ENCODE data around the gene OR1L4. TPM values are rescaled to one million over a fixed set of nuclear protein-coding genes. Genes with fewer than 3 reads are reported as not detected.

OR1L4 gene
- total RNA-seq, 4 donors from 2014 or later = not detected

DNA sequence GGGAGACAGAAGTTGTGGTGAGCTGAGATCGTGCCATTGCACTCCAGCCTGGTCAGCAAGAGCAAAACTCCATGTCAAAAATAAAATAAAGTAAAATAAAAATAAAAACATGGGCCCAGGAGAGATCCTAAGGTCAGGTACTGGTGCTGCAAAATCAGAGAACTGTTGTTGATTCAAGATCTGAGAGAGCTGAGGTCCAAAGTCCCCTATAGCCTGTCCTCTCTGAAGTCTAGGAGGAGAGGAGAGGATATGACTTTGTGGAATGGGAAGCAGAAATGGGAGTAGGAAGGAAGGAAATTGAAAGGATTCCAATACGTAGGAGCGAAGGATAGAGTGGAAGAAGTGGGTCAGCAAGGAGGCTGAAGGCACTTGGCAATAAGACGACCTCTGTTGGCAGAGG is 4.6 kb upstream of the OR1L4 start:
- 92 to 100% methylated on average over 1 to 4 of the region's 4 CpGs for WGBS, 2 donors (ENCODE audit: low coverage in 1 of 2)
- H3K36me3 ChIP-seq = no peaks in the 10 kb centered on the region
- TF ChIP-seq EP300 (IDR thresholded peaks at IDR 0.05; ENCODE audit: low read depth) (no peak), POLR2A (IDR thresholded peaks at IDR 0.05) (no peak), POLR2AphosphoS5 (IDR thresholded peaks at IDR 0.05) (no peak)
- TF ChIP-seq, protein P1, sequence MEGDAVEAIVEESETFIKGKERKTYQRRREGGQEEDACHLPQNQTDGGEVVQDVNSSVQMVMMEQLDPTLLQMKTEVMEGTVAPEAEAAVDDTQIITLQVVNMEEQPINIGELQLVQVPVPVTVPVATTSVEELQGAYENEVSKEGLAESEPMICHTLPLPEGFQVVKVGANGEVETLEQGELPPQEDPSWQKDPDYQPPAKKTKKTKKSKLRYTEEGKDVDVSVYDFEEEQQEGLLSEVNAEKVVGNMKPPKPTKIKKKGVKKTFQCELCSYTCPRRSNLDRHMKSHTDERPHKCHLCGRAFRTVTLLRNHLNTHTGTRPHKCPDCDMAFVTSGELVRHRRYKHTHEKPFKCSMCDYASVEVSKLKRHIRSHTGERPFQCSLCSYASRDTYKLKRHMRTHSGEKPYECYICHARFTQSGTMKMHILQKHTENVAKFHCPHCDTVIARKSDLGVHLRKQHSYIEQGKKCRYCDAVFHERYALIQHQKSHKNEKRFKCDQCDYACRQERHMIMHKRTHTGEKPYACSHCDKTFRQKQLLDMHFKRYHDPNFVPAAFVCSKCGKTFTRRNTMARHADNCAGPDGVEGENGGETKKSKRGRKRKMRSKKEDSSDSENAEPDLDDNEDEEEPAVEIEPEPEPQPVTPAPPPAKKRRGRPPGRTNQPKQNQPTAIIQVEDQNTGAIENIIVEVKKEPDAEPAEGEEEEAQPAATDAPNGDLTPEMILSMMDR (IDR thresholded peaks at IDR 0.05) = no peak

DNA sequence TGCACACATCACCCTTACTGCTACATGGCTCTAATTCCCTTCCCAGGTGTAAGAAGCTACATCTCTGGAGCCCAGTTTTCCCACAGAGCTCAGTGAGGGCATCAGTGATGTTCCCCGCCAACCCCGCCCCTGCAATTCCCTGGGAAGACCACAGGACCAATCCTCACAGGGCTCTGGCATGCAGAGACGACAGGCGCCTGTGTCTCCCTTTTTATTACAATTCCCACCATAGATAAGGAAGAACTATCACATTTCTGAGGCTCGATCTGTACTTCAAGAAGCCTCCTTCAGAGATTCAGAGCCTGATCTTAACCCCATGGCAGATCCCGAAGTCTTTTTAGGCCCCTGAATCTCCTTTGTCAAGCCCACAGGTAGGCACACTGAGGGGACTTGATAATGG is 18.2 kb downstream of the OR1L4 start, which contains the start of gene OR1L6:
TSS of gene OR1L6 (plus strand) at position 301 of the 400 bp plus-strand sequence. CDS start 7,545 bp downstream, outside the sequence.
- in situ Hi-C loops (cut with MboI; ENCODE audit: low pct_ligation_motif_present in 1 of 4, low pct_unique_long_range_greater_than_20kb in 1 of 4, low sequenced_read_pairs in 3 of 4) = no loop called here
- H3K4me1 ChIP-seq = no peaks in the 10 kb centered on the region
- TF ChIP-seq POLR2AphosphoS5 (IDR thresholded peaks at IDR 0.05) (no peak), EP300 (IDR thresholded peaks at IDR 0.05; ENCODE audit: low read depth) (no peak), POLR2A (IDR thresholded peaks at IDR 0.05) (no peak)
- TF ChIP-seq, protein P1 (IDR thresholded peaks at IDR 0.05) = no peak
- 79 to 100% methylated on average over 1 to 6 of the region's 6 CpGs for WGBS, 2 donors (ENCODE audit: low coverage in 1 of 2)
- intact Hi-C loops (cut with DNase I; ENCODE audit: low total_unique reads) = no loop called here
- H3K9me3 ChIP-seq = no peaks in the 10 kb centered on the region
- no peaks in the 10 kb centered on the region for H3K36me3 ChIP-seq
- no peak within 1 kb of the TSS for H3K4me3 ChIP-seq
- no peak for DNase-seq
- no peaks in the 10 kb centered on the region for H3K27me3 ChIP-seq
- no peak within 1 kb of the TSS for H3K27ac ChIP-seq

More for the DNA sequence above, 4.6 kb upstream of the OR1L4 start:
- H3K9me3 ChIP-seq = peaks cover 0 to 9% of the 10 kb centered on the region in 2 donors
- in situ Hi-C loops (cut with MboI; ENCODE audit: low pct_ligation_motif_present in 1 of 4, low pct_unique_long_range_greater_than_20kb in 1 of 4, low sequenced_read_pairs in 3 of 4) = no loop called here
- DNase-seq = no peak
- H3K4me3 ChIP-seq = no peak overlapping the region
- no peaks in the 10 kb centered on the region for H3K27me3 ChIP-seq
- H3K27ac ChIP-seq = no peak overlapping the region
- no peaks in the 10 kb centered on the region for H3K4me1 ChIP-seq
- intact Hi-C loops (cut with DNase I; ENCODE audit: low total_unique reads) = no loop called here

DNA sequence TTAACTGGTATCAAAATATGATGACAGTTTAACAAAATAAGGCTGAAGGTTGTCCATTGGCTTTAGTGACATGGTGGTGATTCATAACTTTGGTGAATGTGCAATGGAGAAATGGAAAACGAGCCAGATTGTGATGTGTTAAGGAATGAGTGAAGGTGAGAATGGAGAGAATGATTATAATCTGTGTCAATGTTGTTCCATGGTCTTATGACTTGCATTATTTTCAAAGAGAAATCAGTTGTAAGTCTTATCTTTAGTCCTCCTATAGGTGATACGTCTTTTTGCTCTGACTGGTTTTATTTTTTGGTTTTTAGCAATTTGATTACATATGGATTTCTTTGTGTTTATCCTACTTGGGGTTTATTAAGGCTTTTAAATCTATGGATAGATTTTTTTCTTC is 31.0 kb downstream of the OR1L4 start:
- intact Hi-C loops (cut with DNase I; ENCODE audit: low total_unique reads) = loop anchor here (5.0 kb wide), 1 partner anchor 78 kb away; the partner anchor contains the start of gene OR1L3
- Histone ChIP-seq H3K27me3 (no peaks in the 10 kb centered on the region), H3K27ac (no peak overlapping the region), H3K4me3 (no peak overlapping the region), H3K9me3 (peaks cover 7 to 8% of the 10 kb centered on the region in 2 donors), H3K36me3 (no peaks in the 10 kb centered on the region), H3K4me1 (no peaks in the 10 kb centered on the region)
- in situ Hi-C loops (cut with MboI; ENCODE audit: low pct_ligation_motif_present in 1 of 4, low pct_unique_long_range_greater_than_20kb in 1 of 4, low sequenced_read_pairs in 3 of 4) = no loop called here
- TF ChIP-seq, protein P1 (IDR thresholded peaks at IDR 0.05) = no peak
- TF ChIP-seq POLR2AphosphoS5 (IDR thresholded peaks at IDR 0.05) (no peak), POLR2A (IDR thresholded peaks at IDR 0.05) (no peak), EP300 (IDR thresholded peaks at IDR 0.05; ENCODE audit: low read depth) (no peak)
- no peak for DNase-seq
- 40 to 50% methylated on average over 2 of the region's 2 CpGs for WGBS, 2 donors (ENCODE audit: low coverage in 1 of 2)

DNA sequence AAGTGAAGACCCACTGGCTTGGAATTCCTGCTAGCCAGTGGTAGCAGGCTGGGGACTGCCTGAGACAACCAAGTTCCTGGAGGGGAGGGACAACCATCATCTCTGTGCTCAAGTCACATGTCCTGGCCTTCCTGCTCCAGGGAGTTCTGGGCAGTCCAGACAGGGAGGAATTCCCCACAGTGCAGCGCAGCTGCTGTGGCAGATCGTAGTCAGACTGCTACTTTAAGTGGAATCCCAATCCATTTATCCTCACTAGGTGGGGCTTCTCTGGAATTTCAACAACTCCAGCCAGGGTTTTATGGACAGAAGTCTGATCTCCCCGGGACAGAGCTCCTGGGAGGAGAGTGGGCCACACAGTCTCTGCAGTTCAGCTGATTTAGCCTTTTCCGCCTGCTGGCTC is 44.0 kb downstream of the OR1L4 start:
- Histone ChIP-seq H3K9me3 (peaks cover 0 to 15% of the 10 kb centered on the region in 2 donors), H3K4me3 (no peak overlapping the region), H3K27me3 (no peaks in the 10 kb centered on the region), H3K4me1 (no peaks in the 10 kb centered on the region), H3K36me3 (no peaks in the 10 kb centered on the region), H3K27ac (no peak overlapping the region)
- in situ Hi-C loops (cut with MboI; ENCODE audit: low pct_ligation_motif_present in 1 of 4, low pct_unique_long_range_greater_than_20kb in 1 of 4, low sequenced_read_pairs in 3 of 4) (no loop called here), intact Hi-C loops (cut with DNase I; ENCODE audit: low total_unique reads) (no loop called here)
- no peak for DNase-seq
- 81% methylated on average over 4 of the region's 4 CpGs; no CpG with 5 or more reads in 1 of the 2 donors for WGBS, 2 donors (ENCODE audit: low coverage in 1 of 2)
- TF ChIP-seq, protein P1 (IDR thresholded peaks at IDR 0.05) = no peak
- TF ChIP-seq EP300 (IDR thresholded peaks at IDR 0.05; ENCODE audit: low read depth) (no peak), POLR2AphosphoS5 (IDR thresholded peaks at IDR 0.05) (no peak), POLR2A (IDR thresholded peaks at IDR 0.05) (no peak)

Other genes starting within 250 kb of the OR1L4 start
- gene OR1J1, start 246.1 kb upstream of the OR1L4 start, total RNA-seq = not detected
- gene OR1J2, start 213.2 kb upstream of the OR1L4 start, total RNA-seq = not detected
- not detected for gene OR1J4, start 204.8 kb upstream of the OR1L4 start, total RNA-seq
- not detected for gene OR1N1, start 196.7 kb upstream of the OR1L4 start, total RNA-seq
- not detected for gene OR1N2, start 170.9 kb upstream of the OR1L4 start, total RNA-seq
- not detected for gene OR1L8, start 140.6 kb upstream of the OR1L4 start, total RNA-seq
- not detected for gene OR1Q1, start 109.3 kb upstream of the OR1L4 start, total RNA-seq
- not detected for gene OR1B1, start 66.4 kb upstream of the OR1L4 start, total RNA-seq
- not detected for gene OR1L1, start 62.3 kb upstream of the OR1L4 start, total RNA-seq
- gene OR1L3, start 48.9 kb upstream of the OR1L4 start, total RNA-seq = not detected
- gene OR1L6, start 18.3 kb downstream of the OR1L4 start, total RNA-seq = not detected
- not detected for gene OR5C1, start 64.9 kb downstream of the OR1L4 start, total RNA-seq
- not detected for gene OR1K1, start 76.1 kb downstream of the OR1L4 start, total RNA-seq
- 10 to 100 TPM in 3 of 4 donors, 1 to 10 TPM in 1; 4.6 to 16.4 (median 12.8) TPM for gene PDCL, start 104.6 kb downstream of the OR1L4 start, total RNA-seq
- 100 to 1,000 TPM in 1 of 4 donors, 10 to 100 TPM in 3; 42.5 to 163 (median 54.7) TPM for gene RC3H2, start 181.4 kb downstream of the OR1L4 start, total RNA-seq
- 10 to 100 TPM in 1 of 4 donors, 1 to 10 TPM in 3; 5.2 to 10.1 (median 8.7) TPM for gene ZBTB6, start 189.3 kb downstream of the OR1L4 start, total RNA-seq
- 10 to 100 TPM in 1 of 4 donors, 1 to 10 TPM in 3; 6.7 to 18.5 (median 8.0) TPM for gene ZBTB26, start 207.5 kb downstream of the OR1L4 start, total RNA-seq
- 100 to 1,000 TPM in 2 of 4 donors, 10 to 100 TPM in 2; 56.1 to 114 (median 88.9) TPM for gene RABGAP1, start 217.0 kb downstream of the OR1L4 start, total RNA-seq